ENCODE results near the gene DPM3. TPM values are rescaled to one million over a fixed set of nuclear protein-coding genes. Genes with fewer than 3 reads are reported as not detected.

Gene DPM3
- total and polyA plus RNA-seq, 9 of the 15 experiments (the other 6 are each of a cell fraction or from before 2014, with no cell fraction given): 3.7 to 120 (median 36.4) TPM

DNA sequence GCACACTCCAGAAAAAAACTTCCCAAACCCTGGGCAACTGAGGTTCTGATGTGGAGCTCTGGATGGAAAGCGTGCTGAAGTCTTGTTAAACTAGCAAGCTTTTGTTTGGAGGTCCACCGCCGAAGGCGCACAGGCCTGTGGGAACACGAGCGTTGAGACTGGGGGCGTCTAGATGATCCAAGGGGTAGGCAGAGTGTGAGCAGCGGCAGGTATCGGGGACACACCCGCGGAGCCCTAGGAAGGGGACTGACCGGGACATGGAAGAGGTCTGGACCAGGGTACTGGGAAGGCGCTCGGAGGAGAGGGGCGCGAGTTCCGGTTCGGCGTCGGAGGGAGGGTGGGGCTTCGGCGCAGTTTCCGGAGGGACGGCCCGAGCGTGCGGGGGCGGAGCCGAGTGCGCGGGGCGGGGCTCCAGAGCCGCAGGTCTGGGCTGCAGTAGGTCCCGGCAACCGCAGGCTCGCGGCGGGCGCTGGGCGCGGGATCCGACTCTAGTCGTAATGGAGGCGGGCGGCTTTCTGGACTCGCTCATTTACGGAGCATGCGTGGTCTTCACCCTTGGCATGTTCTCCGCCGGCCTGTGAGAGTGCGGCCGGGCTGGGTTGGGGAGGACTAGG is 4.8 kb downstream of the DPM3 start, which contains the start of gene SLC50A1 (continued):
- TF ChIP-seq EP300 (IDR thresholded peaks at IDR 0.05; ENCODE audit: low read length): peak; percentile 1; the same call in 1 of the 2 replicates
- TF ChIP-seq, protein P1, sequence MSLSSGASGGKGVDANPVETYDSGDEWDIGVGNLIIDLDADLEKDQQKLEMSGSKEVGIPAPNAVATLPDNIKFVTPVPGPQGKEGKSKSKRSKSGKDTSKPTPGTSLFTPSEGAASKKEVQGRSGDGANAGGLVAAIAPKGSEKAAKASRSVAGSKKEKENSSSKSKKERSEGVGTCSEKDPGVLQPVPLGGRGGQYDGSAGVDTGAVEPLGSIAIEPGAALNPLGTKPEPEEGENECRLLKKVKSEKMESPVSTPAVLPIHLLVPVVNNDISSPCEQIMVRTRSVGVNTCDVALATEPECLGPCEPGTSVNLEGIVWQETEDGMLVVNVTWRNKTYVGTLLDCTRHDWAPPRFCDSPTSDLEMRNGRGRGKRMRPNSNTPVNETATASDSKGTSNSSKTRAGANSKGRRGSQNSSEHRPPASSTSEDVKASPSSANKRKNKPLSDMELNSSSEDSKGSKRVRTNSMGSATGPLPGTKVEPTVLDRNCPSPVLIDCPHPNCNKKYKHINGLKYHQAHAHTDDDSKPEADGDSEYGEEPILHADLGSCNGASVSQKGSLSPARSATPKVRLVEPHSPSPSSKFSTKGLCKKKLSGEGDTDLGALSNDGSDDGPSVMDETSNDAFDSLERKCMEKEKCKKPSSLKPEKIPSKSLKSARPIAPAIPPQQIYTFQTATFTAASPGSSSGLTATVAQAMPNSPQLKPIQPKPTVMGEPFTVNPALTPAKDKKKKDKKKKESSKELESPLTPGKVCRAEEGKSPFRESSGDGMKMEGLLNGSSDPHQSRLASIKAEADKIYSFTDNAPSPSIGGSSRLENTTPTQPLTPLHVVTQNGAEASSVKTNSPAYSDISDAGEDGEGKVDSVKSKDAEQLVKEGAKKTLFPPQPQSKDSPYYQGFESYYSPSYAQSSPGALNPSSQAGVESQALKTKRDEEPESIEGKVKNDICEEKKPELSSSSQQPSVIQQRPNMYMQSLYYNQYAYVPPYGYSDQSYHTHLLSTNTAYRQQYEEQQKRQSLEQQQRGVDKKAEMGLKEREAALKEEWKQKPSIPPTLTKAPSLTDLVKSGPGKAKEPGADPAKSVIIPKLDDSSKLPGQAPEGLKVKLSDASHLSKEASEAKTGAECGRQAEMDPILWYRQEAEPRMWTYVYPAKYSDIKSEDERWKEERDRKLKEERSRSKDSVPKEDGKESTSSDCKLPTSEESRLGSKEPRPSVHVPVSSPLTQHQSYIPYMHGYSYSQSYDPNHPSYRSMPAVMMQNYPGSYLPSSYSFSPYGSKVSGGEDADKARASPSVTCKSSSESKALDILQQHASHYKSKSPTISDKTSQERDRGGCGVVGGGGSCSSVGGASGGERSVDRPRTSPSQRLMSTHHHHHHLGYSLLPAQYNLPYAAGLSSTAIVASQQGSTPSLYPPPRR (CRISPR knock-in tag; IDR thresholded peaks at IDR 0.05; ENCODE audit: borderline replicate concordance): no peak; the same call in 1 of the 2 replicates
- TF ChIP-seq C11orf30 (IDR thresholded peaks at IDR 0.05; ENCODE audit: low read depth): no peak
- no peak for TF ChIP-seq CHCHD3 (CRISPR knock-in tag; IDR thresholded peaks at IDR 0.05)
- TF ChIP-seq GABPB2 (CRISPR knock-in tag; conservative IDR thresholded peaks at IDR 0.05): no peak
- TF ChIP-seq KDM5B (IDR thresholded peaks at IDR 0.05; ENCODE audit: insufficient replicate concordance, low read depth, low read length): peak; percentile 78
- no peak for TF ChIP-seq CHD7 (IDR thresholded peaks at IDR 0.05; ENCODE audit: low read depth, low read length)
- TF ChIP-seq NONO (IDR thresholded peaks at IDR 0.05; ENCODE audit: low read depth in 2 of 2, low read length in 1 of 2): 0 out of 4 replicates have a peak, but pooled peaks of 1 of the 2 experiments have one; percentile 31
- TF ChIP-seq MLLT1 (IDR thresholded peaks at IDR 0.05): no peak

Data from K562 (cell line).